HCT116 (cell line): ENCODE data around the gene A4GALT.
"Not testable (repeated sequence)": the region's sequence is repeated elsewhere in the genome, so short reads cannot be mapped to it uniquely, and the experiment has no call there.

ENCODE experiments used
- CEBPB ChIP-seq: IDR thresholded peaks from 2 replicates; pipeline ENCODE4 v1.6.1; 2012; ENCODE audit warnings: low read depth
- EZH2phosphoT487 ChIP-seq: fragments of 200-600 bp; IDR thresholded peaks from 2 replicates; pipeline ENCODE4 v1.6.1; 2018; ENCODE audit warnings: antibody characterized with exemption, borderline replicate concordance
- JUND ChIP-seq: IDR thresholded peaks from 2 replicates; pipeline ENCODE4 v1.6.1; 2012
- POLR2A ChIP-seq: IDR thresholded peaks from 2 replicates; pipeline ENCODE4 v1.7.0; 2011; ENCODE audit warnings: borderline replicate concordance; ENCODE audit not compliant: insufficient read depth, insufficient read length; ENCODE audit errors: extremely low read depth
- ZNF274 ChIP-seq: fragments of 200-500 bp; sonication (Bioruptor generic); IDR thresholded peaks from 2 replicates; pipeline ENCODE4 v1.6.1; 2014; ENCODE audit warnings: mild to moderate bottlenecking, low read depth, low read length, inconsistent platforms
- TF ChIP-seq, protein P1 (sequence below), 3 experiments: fragments of 200-600 bp in 1 of 3; sonication (generic) in 1 of 3; IDR thresholded peaks in 2 of 3; conservative IDR thresholded peaks in 1 of 3; 2 replicates each; pipeline ENCODE4 v1.5.1; 2012 to 2017; ENCODE audit warnings: low read depth in 2 of 3, low read length in 2 of 3, antibody characterized with exemption in 1 of 3, borderline replicate concordance in 1 of 3, control low read depth in 1 of 3, mild to moderate bottlenecking in 1 of 3, mixed read lengths in 1 of 3, mixed run types in 1 of 3, moderate library complexity in 1 of 3; ENCODE audit not compliant: insufficient read depth in 1 of 3
- TF ChIP-seq, protein P2 (sequence below): IDR thresholded peaks from 2 replicates; pipeline ENCODE4 v1.6.1; 2012
- TF ChIP-seq, protein P3 (sequence below): IDR thresholded peaks from 2 replicates; pipeline ENCODE4 v1.6.1; 2011; ENCODE audit warnings: mild to moderate bottlenecking, low read length, moderate library complexity; ENCODE audit not compliant: insufficient replicate concordance; ENCODE audit errors: extremely low read depth

DNA sequence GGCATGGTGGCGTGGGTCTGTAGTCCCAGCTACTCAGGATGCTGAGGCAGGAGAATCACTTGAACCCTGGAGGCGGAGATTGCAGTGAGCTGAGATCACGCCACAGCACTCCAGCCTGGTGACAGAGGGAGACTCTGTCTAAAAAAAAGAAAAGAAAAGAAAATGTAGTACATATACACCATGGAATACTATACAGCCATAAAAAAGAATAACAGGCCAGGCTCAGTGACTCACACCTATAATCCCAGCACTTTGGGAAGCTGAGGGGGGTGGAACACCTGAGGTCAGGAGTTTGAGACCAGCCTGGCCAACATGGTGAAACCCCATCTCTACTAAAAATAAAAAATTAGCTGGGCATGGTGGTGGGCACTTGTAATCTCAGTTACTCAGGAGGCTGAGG is 12.7 kb upstream of the A4GALT start:
- TF ChIP-seq ZNF274, POLR2A, JUND, EZH2phosphoT487, CEBPB: not testable (repeated sequence)
- TF ChIP-seq, protein P1, sequence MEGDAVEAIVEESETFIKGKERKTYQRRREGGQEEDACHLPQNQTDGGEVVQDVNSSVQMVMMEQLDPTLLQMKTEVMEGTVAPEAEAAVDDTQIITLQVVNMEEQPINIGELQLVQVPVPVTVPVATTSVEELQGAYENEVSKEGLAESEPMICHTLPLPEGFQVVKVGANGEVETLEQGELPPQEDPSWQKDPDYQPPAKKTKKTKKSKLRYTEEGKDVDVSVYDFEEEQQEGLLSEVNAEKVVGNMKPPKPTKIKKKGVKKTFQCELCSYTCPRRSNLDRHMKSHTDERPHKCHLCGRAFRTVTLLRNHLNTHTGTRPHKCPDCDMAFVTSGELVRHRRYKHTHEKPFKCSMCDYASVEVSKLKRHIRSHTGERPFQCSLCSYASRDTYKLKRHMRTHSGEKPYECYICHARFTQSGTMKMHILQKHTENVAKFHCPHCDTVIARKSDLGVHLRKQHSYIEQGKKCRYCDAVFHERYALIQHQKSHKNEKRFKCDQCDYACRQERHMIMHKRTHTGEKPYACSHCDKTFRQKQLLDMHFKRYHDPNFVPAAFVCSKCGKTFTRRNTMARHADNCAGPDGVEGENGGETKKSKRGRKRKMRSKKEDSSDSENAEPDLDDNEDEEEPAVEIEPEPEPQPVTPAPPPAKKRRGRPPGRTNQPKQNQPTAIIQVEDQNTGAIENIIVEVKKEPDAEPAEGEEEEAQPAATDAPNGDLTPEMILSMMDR (IDR thresholded peaks at IDR 0.05 in 2 of 3, conservative IDR thresholded peaks at IDR 0.05 in 1 of 3; ENCODE audit: borderline replicate concordance in 1 of 3, insufficient read depth in 1 of 3, low read depth in 2 of 3, low read length in 2 of 3) = not testable (repeated sequence)
- TF ChIP-seq, protein P2, sequence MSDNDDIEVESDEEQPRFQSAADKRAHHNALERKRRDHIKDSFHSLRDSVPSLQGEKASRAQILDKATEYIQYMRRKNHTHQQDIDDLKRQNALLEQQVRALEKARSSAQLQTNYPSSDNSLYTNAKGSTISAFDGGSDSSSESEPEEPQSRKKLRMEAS = not testable (repeated sequence)
- TF ChIP-seq, protein P3, sequence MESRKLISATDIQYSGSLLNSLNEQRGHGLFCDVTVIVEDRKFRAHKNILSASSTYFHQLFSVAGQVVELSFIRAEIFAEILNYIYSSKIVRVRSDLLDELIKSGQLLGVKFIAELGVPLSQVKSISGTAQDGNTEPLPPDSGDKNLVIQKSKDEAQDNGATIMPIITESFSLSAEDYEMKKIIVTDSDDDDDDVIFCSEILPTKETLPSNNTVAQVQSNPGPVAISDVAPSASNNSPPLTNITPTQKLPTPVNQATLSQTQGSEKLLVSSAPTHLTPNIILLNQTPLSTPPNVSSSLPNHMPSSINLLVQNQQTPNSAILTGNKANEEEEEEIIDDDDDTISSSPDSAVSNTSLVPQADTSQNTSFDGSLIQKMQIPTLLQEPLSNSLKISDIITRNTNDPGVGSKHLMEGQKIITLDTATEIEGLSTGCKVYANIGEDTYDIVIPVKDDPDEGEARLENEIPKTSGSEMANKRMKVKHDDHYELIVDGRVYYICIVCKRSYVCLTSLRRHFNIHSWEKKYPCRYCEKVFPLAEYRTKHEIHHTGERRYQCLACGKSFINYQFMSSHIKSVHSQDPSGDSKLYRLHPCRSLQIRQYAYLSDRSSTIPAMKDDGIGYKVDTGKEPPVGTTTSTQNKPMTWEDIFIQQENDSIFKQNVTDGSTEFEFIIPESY = not testable (repeated sequence)
